GM18508 (cell line): ENCODE results near the gene HOXC5.

Experiments
- ATAC-seq: cut with Tn5 transposase; IDR thresholded peaks from one replicate; pipeline ENCODE4 v1.9.1; 2021; ENCODE audit warnings: moderate number of reproducible peaks; ENCODE audit not compliant: insufficient read depth, unreplicated experiment

Gene HOXC5

DNA sequence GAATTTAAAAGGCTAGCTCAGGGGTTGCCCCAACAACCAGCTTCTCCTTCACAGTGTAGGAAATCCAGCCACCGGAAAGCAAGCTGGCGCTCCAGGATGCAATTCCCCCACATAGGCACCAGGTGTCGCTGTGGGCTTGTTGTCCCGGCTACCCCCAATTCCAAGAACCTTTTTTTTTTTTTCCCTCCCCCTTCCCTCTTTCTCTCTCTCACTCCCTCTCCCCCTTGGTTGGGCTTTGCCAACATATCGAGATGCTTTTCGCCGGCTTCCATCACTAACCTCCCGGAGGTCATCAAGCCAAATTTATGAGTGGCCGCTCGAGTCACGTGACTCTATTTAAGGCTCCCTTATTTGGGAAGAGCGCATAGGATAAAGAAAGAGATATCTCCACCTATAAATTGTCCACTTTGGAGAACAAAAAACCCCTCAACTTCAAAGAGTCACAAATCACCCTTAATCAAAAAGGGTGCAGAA, at the start of gene HOXC5:
TSS of gene HOXC5 (plus strand) at position 424 of the 474 bp plus-strand sequence. CDS start 73 bp downstream, outside the sequence.
- ATAC-seq = no peak

GRCh38 chr12:53983568-53983949, 49.3 kb upstream of the HOXC5 start:
- ATAC-seq = no peak

DNA sequence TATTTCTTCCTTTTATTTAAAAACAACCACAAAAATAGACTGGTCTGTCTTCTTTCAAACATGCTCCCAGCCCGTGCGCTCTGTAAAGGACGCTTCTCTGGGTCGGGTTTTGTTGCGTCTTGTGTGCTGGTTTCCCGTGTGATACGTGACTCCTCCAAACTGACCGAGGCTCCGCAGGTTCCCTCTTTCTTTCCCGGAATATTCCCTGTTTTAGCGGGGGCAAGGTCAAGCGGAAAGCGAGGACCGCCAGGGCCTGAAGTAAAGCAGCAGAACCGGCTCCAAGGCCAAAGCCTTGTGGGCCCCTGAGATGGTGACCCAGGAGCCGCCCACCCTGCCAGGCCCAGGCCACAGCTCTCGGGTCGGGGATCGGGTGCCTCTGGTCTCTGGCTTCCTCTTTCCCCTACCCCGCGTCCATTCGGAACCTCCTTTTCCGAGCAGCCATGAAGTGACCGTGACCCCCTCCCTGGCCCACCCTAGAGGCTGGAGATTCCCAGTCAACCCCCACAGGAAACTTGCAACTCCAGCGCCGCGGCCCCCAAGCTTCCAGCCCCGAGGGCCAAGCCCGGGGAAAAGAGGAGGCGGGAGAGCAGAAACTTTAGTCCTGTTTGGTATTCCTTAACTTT, 48.8 kb upstream of the HOXC5 start:
- ATAC-seq = no peak

DNA sequence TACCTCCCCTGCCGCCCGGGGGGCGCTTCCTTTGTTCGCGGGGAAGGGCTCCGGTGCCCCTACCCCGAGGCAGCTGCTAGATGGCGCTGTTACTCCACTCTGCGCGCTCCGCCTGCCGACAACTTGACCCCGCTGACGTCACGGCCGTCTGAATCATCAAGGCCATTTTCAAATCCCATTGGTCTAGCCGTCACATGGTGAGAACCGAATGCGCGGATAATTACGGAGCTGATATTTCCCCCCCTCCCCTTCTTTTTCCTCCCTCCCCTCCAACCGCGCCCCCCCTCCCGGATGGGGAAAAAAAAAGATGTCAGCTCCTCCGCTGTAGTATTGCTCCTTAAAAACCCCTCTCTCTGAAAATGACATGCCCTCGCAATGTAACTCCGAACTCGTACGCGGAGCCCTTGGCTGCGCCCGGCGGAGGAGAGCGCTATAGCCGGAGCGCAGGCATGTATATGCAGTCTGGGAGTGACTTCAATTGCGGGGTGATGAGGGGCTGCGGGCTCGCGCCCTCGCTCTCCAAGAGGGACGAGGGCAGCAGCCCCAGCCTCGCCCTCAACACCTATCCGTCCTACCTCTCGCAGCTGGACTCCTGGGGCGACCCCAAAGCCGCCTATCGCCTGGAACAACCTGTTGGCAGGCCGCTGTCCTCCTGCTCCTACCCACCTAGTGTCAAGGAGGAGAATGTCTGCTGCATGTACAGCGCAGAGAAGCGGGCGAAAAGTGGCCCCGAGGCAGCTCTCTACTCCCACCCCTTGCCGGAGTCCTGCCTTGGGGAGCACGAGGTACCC, 47.8 kb upstream of the HOXC5 start, which contains the start of gene HOXC10:
TSS of gene HOXC10 (plus strand) at position 246 of the 791 bp plus-strand sequence. CDS start at position 360, 114 bp downstream.
- ATAC-seq = no peak

DNA sequence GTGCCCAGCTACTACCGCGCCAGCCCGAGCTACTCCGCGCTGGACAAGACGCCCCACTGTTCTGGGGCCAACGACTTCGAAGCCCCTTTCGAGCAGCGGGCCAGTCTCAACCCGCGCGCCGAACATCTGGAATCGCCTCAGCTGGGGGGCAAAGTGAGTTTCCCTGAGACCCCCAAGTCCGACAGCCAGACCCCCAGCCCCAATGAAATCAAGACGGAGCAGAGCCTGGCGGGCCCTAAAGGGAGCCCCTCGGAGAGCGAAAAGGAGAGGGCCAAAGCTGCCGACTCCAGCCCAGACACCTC, 47.2 kb upstream of the HOXC5 start:
- no peak for ATAC-seq

DNA sequence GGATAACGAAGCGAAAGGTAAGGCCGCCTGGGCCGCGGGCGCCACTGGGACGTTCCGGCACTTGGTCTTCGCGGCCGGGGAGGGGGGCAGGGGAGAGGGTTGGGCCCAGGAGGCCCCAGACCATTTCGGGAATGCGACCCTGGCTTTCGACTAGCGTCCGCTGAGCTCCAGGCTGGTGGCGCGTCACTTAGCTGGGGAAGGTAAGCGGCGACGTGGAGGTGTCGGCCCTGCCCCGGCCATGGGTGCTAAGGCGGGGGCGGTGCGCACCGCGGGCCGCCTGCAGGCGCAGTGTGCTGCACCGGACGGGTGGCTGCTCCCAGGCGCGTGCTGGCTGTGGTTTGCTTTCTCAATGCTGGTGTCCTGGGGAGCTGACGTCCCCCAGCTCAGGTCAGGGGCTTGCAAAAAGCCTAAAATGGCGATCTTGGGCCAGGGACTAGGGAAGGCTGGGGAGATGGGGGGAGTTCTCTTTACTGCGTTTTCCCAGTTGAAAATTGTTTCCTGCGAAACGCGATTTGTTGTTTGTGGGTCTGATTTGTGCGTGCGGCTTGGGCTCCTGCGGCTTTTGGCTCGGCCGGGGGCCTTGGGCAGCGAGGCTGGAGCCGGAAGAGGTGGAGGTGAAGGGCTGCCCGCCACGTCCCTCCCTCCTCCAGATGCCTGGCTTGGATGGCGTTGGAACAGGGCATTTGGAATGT, 46.7 kb upstream of the HOXC5 start:
- no peak for ATAC-seq

DNA sequence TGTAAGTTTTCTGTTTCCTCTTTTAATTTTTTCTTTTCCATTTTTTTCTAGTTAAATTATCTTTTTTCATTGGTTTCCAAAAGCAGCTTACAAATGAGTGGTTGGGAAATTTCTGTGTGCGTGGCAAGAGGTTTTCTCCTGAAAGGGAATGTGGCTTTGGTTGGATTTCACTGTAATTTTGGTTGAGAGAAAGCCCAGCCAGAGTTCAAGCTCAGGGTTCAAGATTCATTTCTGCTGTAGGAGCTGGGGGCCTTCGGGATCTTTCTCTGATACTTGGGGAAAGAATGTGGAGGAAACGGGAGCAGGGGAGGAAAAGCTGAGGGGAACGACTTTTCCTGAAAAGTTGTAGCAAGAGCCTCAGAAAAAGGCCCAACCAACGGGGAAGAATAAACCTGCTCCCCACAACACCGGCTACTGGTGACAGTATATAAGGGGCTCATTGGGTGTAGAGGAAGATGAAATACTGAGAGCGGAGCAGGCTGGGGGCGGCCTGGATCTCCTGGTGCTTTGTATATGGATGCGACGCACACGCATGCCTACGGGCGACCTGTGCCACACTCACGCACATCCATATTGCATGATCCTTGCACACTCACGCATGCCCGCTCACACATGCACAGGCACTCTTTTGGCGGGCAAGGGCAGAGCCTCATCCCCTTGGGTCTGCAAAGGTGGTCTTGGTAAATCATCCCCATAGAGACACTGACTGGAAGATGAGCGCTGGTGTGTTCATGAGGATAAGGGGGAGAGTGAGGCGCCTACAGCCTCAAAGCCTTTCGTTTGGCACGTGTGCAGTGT, 46.0 kb upstream of the HOXC5 start:
- no peak for ATAC-seq

DNA sequence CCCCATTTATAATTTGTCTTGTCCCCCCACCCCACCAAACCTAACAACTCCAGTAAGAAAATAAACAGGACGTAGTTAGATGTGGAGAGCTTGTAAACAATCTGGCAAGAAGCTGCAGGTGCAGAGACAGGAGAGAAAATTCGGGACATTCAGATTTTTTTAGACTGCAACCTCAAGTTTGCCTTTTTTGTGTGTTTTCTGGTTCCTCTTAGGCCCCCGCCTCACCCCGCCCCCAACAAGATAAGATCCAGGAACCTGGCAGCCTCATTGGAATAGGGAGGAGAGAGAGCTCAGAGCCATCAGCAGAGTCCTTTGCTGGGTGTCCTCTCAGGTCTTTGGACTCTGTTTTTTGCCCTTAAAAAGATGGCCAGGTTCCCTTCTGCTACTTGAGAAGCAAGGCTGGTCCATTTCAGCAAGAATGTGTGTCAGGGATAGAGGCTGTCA, 45.0 kb upstream of the HOXC5 start:
- ATAC-seq = no peak

DNA sequence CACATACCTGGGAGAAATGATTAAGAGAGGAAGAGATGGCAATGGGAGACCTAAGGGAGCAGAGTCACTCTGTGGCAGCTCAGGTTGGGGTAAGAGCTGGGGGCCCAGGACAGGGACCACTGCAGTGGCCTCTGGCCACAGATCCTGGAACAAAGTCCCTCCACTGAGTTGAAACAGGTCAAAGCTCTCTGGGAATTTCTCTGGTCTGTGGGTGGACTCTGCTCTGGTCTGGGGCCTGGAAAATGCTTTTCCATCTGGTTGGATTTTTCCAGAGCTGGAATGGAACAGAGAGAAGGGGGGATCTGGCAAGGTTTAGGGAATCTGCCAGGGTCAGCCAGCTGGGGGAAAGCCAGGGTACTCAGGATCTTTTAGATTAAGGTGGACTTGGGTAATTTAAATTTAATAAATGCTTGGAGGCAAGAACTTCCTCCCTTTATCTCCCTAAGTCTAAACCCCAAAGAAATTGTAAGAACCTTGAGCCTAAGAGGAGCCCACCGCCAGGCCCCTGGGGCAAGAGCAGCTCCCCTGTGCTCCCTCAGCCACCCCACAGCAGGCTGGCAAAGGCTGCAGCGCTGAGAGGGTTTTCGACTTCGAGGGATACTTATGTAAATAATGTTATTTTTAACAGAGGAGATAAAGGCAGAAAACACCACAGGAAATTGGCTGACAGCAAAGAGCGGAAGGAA, 44.2 kb upstream of the HOXC5 start:
- no peak for ATAC-seq

DNA sequence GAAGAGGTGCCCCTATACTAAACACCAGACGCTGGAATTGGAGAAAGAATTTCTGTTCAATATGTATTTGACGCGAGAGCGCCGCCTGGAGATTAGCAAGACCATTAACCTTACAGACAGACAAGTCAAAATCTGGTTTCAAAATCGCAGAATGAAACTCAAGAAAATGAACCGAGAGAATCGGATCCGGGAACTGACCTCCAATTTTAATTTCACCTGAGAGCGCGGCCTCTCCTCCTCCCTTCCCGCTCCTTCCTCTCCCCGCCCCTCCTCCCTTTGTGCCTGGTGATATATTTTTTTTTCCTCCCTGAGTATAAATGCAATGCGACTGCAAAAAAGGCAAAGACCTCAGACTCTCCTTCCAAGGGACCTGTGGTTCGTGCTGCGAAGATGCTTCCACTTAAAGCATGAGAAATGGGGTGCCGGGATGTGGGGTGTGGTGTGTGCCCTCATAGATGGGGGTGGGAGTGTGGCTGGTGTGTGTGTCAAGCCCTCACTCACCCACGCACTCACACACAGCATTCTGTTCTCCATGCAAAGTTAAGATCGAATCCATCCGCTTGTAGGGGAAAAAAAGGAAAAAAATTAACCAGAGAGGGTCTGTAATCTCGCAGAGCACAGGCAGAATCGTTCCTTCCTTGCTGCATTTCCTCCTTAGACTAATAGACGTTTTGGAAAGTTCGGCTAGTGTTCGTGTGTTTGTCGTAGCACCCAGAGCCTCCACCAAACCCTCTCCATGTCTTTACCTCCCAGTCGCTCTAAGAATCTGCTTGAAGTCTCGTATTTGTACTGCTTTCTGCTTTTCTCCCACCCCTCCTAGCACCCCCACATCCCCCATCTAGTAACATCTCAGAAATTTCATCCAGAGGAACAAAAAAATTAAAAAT, 43.4 kb upstream of the HOXC5 start:
- no peak for ATAC-seq

- ATAC-seq = no peak
These were observed 42.4 kb upstream of the HOXC5 start for GRCh38 chr12:53990311-53991076.

- no peak for ATAC-seq
These were observed 41.8 kb upstream of the HOXC5 start for GRCh38 chr12:53991077-53991460.

DNA sequence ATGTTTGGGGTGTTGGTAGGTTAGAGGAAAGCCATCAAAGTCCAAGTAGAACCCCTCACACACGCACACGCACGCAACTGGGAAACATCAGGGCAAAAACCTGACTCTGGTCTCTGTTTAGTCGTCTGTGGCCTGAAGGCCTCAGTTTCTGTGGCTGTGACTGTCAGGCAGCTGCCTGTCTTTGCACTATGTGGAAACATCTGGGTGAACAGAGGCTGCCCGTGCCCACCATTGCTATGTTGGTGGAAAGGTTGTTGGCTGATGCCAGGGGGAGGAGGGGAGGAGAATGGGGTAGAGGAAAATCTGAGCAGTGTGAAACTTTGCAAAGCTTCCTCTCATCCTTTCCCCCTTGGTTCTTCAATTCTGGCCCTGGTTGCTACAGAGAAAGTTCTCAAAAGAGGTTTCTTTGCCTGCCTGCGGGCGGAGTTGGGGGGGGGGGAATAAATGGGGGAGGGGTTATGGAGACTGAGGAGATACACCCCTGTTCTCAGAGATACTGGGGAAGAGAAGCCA, 40.4 kb upstream of the HOXC5 start:
- ATAC-seq = no peak

GRCh38 chr12:53993162-53994008, 39.5 kb upstream of the HOXC5 start:
- no peak for ATAC-seq

DNA sequence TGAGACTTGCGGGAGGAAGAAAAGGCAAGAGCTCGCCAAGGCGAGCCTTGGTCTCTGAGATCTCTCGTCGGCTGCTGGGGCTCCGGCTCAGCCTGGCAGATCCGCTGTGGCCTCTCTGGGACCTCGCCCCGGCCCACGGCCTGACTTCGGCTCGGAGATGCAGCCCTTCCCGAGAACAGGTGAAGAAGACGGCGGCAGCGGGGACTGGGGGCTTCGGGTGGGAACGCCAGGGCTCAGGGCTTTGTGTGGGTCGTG, 38.9 kb upstream of the HOXC5 start:
- no peak for ATAC-seq

DNA sequence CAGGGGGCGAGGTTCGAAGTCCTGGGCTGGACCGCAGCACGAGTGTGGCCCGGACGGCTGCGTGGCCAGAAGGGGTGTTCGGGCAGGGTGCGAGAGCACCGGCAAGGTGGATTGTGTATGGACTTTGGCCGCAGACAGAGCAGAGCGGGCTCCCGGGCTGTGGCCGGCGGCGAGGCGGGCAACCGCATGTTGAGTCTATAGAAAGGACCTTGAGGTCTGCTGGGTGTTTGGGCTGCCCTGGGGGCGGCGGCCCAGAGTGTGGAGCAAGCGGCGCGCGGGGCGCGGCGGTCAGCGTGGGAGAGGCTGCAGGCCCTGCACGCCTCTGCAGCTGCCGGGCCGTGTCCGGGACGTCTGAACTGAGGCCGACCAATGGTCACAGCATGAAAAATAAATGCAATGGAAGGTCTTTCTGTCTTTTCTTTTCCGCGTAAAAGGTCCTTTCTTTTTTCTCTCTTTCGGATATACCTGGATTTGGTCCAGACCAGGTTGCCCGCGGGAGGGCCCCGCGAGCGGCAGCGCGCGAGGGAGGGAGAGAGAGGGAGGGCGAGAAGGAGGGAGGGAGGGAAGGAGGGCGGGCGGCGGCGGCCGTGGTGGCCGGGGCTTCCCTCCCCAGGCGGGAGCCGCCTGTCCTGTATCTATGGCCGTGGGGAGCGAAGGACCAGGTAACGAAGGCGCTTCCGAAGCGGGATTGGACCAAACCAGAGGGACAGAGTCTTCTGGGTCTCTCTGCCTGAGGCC, 38.4 kb upstream of the HOXC5 start:
- ATAC-seq = no peak

DNA sequence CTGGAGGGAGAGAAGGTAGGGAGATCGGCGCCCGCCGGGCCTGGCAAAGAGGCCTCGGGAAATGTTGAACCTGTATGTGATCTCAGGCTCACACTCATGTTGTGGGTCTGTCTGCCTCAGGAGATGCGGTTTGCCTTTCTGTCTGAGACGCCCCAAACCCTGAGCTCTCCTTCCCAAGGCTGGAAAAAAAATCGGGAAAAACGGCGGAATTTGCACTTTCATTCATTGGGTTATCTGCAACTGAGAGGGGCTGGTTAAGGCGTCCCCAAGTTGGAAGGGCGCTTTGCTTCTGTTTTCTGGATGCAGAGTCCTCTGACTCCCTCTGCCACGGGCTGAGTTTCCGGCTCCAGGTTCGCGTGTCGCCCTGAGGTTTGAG, 37.9 kb upstream of the HOXC5 start:
- no peak for ATAC-seq
